Fibroblast of skin of left quadriceps (primary cell): ENCODE measurements around the gene NET1.

Experiments used
- DNase-seq, 2 experiments: peaks; one replicate each; pipeline ENCODE4 v3.0.0-alpha.2; 2013; ENCODE audit warnings: low read depth in 2 of 2

NET1 gene

GRCh38 chr10:5500162-5500670 lies 87.9 kb downstream of the NET1 start:
- DNase-seq = no peak

- no peak for DNase-seq
These were observed 88.6 kb downstream of the NET1 start for GRCh38 chr10:5500910-5501309.

- no peak for DNase-seq
These were observed 89.7 kb downstream of the NET1 start for GRCh38 chr10:5502061-5502521.

GRCh38 chr10:5502571-5503476 lies 90.5 kb downstream of the NET1 start:
- no peak for DNase-seq

GRCh38 chr10:5503477-5503835 lies 91.1 kb downstream of the NET1 start:
- no peak for DNase-seq

GRCh38 chr10:5504146-5505072 lies 92.1 kb downstream of the NET1 start:
- DNase-seq = no peak

- DNase-seq = no peak
These were observed 93.9 kb downstream of the NET1 start for GRCh38 chr10:5506246-5506645.

- DNase-seq = no peak
These were observed 94.6 kb downstream of the NET1 start for GRCh38 chr10:5506751-5507648.

GRCh38 chr10:5507649-5508131 lies 95.3 kb downstream of the NET1 start:
- DNase-seq = no peak

GRCh38 chr10:5508161-5508604 lies 95.8 kb downstream of the NET1 start:
- DNase-seq = no peak
